ENCODE results near the gene APOBEC4.
A peak's percentile ranks its signal among the peaks of the same experiment; 100 is the strongest.
"Not testable (repeated sequence)": the region's sequence is repeated elsewhere in the genome, so short reads cannot be mapped to it uniquely, and the experiment has no call there.

Gene APOBEC4

GRCh38 chr1:183652547-183653461, at the start of gene APOBEC4:
APOBEC4 (minus strand) TSS chr1:183653316; CDS start chr1:183648781, 4,535 bp downstream.
- no peak for DNase-seq (ENCODE audit: low spot score)

- DNase-seq (ENCODE audit: low spot score) = no peak
Observed at GRCh38 chr1:183702813-183703198, 49.7 kb upstream of the APOBEC4 start.

- DNase-seq (ENCODE audit: low spot score) = no peak
Observed at GRCh38 chr1:183702087-183702812, 49.1 kb upstream of the APOBEC4 start.

- no peak for DNase-seq (ENCODE audit: low spot score)
Observed at GRCh38 chr1:183699616-183700160, 46.6 kb upstream of the APOBEC4 start.

- no peak for DNase-seq (ENCODE audit: low spot score)
Observed at GRCh38 chr1:183697814-183698590, 44.9 kb upstream of the APOBEC4 start.

GRCh38 chr1:183696981-183697380, 43.9 kb upstream of the APOBEC4 start:
- DNase-seq (ENCODE audit: low spot score) = no peak

- DNase-seq (ENCODE audit: low spot score) = no peak
Observed at GRCh38 chr1:183694755-183695154, 41.6 kb upstream of the APOBEC4 start.

GRCh38 chr1:183694066-183694465, 41.0 kb upstream of the APOBEC4 start:
- DNase-seq (ENCODE audit: low spot score) = no peak

GRCh38 chr1:183693521-183693920, 40.4 kb upstream of the APOBEC4 start:
- no peak for DNase-seq (ENCODE audit: low spot score)

- DNase-seq (ENCODE audit: low spot score) = no peak
Observed at GRCh38 chr1:183689762-183690204, 36.7 kb upstream of the APOBEC4 start.

GRCh38 chr1:183688341-183689060, 35.4 kb upstream of the APOBEC4 start:
- no peak for DNase-seq (ENCODE audit: low spot score)

GRCh38 chr1:183687546-183688304, 34.6 kb upstream of the APOBEC4 start:
- no peak for DNase-seq (ENCODE audit: low spot score)

- DNase-seq (ENCODE audit: low spot score) = no peak
Observed at GRCh38 chr1:183686229-183686628, 33.1 kb upstream of the APOBEC4 start.

- peak; percentile 59 for DNase-seq (ENCODE audit: low spot score)
Observed at GRCh38 chr1:183685112-183685713, 32.1 kb upstream of the APOBEC4 start.

GRCh38 chr1:183679363-183679762, 26.2 kb upstream of the APOBEC4 start:
- DNase-seq (ENCODE audit: low spot score) = not testable (repeated sequence)

- no peak for DNase-seq (ENCODE audit: low spot score)
Observed at GRCh38 chr1:183678819-183679218, 25.7 kb upstream of the APOBEC4 start.

- no peak for DNase-seq (ENCODE audit: low spot score)
Observed at GRCh38 chr1:183676586-183677189, 23.6 kb upstream of the APOBEC4 start.

- DNase-seq (ENCODE audit: low spot score) = no peak
Observed at GRCh38 chr1:183675883-183676585, 22.9 kb upstream of the APOBEC4 start.

- DNase-seq (ENCODE audit: low spot score) = no peak
Observed at GRCh38 chr1:183675381-183675780, 22.3 kb upstream of the APOBEC4 start.
